GOT3 (cell line): ENCODE results near the gene SRSF9.
"Not testable (repeated sequence)": the region's sequence is repeated elsewhere in the genome, so short reads cannot be mapped to it uniquely, and the experiment has no call there.

Experiments
- DNase-seq: peaks from one replicate; lab custom pipeline; 2025; ENCODE audit warnings: mixed read lengths; lab: John Stamatoyannopoulos, UW

SRSF9 gene

GRCh38 chr12:120481022-120481767 is 11.6 kb upstream of the SRSF9 start:
- no peak for DNase-seq

GRCh38 chr12:120480211-120480610 is 10.7 kb upstream of the SRSF9 start:
- no peak for DNase-seq

DNA sequence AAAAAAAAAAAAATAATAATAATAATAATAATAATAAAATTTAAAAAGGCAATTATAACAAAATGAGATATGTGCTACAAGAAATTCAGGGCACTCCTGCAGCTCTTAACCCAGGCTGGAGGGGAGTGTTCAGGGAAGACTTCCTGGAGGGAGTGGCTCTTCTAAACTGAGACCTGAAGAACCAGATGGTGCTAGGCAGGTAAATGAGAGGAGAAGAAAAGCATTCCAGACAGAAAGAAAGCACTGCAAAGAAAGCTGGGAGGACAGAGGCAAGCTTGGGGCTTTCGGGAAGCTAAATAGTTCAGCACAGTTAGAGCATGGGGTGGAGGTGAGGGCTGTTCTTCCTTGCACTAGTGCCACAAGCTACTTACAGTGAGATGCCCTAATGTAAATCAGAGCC is 9.9 kb upstream of the SRSF9 start:
- DNase-seq, result no peak

DNA sequence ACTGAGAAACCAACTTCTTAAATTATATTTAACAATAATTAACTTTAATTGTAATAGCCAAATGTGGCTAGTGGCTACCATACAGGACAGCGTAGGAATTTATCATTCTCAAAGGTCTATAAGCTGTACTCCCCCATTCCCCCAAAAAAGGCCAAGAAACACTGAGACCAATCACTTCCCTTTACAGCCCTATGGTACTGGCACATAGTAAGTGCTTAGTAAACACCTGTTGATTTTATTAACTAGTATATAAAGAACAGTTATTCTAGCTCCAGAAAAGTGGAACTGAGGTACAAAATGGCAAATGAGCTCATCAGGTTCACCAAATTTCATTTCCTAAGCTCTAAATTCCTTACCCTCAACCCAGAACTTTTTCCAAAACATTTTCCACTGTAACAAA is 6.1 kb upstream of the SRSF9 start:
- no peak for DNase-seq

DNA sequence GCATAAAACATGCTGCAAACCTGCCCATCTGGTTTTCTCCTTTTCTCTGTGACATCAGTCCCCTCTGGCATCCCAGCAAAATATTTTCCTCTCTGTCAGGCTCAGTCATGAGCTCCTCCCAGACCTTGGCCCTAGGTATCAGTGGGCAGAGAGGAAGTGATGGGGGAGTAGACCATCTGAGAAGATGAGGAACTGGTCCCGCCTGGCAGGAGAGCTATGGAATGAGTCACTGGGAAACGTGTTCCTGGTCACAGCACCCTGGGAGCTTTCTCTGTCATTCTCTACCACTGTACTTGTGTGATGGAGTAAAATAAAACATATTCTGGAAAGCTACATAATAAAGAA is 5.0 kb upstream of the SRSF9 start:
- no peak for DNase-seq

- DNase-seq, result no peak
Observed at GRCh38 chr12:120473807-120474615, 4.5 kb upstream of the SRSF9 start.

GRCh38 chr12:120472521-120472920 is 3.0 kb upstream of the SRSF9 start:
- no peak for DNase-seq

DNA sequence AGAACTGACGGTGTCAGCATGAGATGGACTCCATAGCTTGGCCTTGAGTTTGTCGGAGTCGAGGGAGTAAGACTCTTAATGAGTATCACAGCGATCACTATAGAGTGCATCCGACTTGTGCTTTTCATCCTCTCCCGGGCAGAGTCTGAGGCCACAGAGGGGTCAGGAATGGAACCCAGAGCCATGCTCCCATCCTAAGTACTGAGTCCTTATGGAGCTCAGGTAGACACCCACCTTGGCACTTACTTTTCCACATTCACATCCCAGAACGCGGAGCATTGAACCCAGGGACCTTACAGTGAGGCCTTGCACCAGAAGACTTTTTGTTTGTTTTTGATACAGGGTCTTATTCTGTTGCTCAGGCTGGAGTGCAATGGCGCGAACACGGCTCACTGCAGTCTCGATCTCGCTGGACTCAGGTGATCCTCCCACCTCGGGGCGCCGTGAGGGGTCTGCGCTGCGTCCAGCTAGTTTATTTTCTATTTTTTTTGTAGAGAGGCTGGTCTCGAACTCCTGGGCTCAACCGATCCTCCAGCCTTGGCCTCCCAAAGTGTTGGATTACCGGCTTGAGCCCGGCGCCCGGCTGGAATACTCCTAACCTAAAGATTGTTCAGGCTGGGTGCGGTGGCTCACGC is 719 bp upstream of the SRSF9 start:
- DNase-seq, result no peak

GRCh38 chr12:120468821-120469449 is 613 bp downstream of the SRSF9 start:
- no peak for DNase-seq

DNA sequence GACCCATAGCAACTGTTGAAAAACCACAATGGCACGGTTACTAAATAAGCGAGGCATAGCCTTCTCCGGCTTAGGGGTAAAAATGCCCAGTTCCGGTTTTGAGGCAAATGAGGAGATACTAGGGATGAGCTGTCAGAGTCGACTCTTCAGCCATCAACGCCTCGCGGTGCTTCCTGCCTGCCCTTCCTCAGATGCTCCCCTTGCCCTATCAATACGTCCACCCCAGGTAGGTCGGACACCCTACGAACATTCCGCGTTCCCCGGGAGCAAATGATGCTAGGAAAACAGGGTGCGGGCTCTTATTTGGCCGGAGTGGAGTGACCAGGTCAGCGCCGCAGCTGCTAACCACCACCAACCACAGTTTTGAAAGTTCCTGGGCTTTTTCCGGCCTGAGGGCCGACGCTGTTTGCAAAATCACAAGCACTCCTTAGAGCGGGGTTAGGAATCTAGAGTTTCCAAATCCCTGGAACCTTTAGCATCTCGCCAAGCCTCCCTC is 1.2 kb downstream of the SRSF9 start:
- DNase-seq, result no peak

GRCh38 chr12:120467439-120467838 is 2.1 kb downstream of the SRSF9 start:
- DNase-seq, result no peak

DNA sequence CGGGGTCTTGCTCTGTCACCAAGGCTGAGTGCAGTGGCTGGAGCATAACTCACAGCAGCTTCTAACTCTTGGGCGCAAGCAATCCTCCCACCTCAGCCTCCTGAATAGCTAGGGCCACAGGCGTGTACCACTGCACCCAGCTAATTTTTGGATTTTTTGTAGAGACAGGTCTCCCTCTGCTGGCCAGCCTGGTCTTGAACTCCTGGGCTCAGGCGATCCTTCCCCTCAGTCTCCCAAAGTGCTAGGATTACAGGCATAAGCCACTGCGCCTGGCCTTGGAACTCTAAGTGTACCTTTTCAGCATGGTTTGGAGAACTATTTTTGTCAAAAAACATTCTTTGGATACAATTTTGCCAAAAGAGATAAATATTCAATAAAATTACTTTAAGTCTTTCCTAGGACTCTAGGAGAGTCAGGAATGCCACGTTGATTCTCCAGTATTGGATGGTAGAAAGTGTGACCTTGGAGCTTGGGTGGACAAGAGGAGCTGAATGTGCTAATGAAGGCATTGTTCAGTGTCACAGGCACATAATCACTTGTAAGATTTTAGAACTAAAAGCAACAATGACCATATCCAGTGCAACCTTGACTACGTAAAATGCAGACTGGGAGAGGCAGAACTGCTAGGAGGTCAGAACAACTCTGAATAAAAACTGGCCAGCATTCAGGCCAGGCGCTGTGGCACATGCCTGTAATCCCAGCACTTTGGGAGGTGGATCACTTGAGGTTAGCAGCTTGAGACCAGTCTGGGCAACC is 2.8 kb downstream of the SRSF9 start:
- DNase-seq, result no peak

- no peak for DNase-seq
Observed at GRCh38 chr12:120465756-120466155, 3.8 kb downstream of the SRSF9 start.

GRCh38 chr12:120463712-120464111 is 5.8 kb downstream of the SRSF9 start:
- DNase-seq, result no peak

- no peak for DNase-seq
Observed at GRCh38 chr12:120462099-120462640, 7.4 kb downstream of the SRSF9 start.

GRCh38 chr12:120460157-120460556 is 9.4 kb downstream of the SRSF9 start:
- DNase-seq, result no peak

GRCh38 chr12:120457133-120457532 is 12.4 kb downstream of the SRSF9 start:
- no peak for DNase-seq

DNA sequence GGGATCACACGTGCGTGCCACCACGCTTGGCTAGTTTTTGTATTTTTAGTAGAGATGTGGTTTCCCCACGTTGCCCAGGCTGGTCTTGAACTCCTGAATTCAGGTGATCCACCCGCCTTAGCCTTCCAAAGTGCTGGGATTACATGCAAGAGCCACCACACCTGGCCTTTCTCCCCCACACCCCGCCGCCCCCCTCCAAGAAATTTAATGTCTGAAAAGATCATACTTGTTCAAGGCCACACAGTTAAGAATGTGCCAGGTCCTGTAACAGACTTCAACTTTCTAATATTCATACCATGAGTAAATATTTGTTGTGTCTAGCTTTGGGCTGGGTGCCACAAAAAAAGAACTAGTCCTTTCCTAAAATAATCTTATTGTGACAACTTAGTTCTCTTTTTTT is 14.2 kb downstream of the SRSF9 start:
- DNase-seq, result no peak

GRCh38 chr12:120453977-120454376 is 15.6 kb downstream of the SRSF9 start:
- DNase-seq, result no peak

DNA sequence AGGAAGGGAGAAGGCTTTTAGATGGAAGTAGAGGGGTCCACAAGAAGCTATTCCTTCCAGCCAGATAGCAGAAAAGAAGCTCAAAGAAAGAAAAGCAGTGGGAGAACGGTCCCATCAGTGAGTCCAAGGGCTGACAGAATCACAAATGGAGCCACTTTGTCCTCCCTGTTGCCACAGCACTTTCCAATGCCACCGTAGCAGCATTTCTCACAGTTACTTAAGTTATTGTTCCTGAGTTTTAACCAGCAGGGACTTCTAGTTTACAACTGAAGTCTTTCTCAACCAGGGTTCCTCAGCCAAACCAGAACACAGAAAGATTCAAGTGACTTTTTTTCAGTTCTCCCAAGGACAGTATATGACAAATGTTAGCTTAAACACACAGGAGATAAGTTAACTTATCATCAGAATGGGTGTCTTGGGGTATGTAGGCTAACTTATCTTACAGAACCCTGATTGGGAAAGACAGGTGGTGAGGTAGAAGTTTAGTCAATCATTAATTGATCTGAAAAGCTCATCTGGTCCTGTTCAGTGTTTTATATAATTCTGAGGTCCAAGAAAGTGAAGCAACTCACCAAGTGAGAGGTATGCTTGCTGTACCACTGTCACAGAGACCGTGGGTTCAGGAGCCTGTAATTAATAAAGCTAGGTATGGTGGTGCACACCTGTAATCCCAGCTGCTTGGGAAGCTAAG is 16.3 kb downstream of the SRSF9 start:
- DNase-seq, result no peak

DNA sequence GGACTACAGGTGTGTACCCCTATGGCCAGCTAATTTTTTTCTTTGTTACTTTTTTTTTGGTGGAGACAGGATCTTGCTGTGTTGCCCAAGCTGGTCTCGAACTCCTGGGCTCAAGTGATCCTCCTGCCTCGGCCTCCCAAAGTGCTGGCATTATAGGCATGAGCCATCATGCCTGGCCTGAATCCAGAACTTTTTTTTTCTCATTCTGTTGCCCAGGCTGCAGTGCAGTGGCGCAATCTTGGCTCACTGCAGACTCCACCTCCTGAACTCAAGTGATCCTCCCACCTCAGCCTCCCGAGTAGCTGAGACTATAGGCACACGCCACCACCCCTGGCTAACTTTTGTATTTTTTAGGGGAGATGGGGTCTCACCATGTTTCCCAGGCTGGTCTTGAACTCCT is 17.0 kb downstream of the SRSF9 start:
- not testable (repeated sequence) for DNase-seq
